DOHH2 (cell line): ENCODE measurements around the gene LDLR.

Experiments
- H3F3A ChIP-seq: fragments of 200-600 bp; sonication (generic), shearing (Covaris generic); 2 replicates; pipeline ENCODE4 v1.6.0; 2016; ENCODE audit warnings: antibody characterized with exemption, mild to moderate bottlenecking; ENCODE audit not compliant: control insufficient read depth, insufficient read depth
- H3K27ac ChIP-seq: fragments of 200-600 bp; sonication (generic); 2 replicates; pipeline ENCODE4 v1.5.1; 2014; ENCODE audit warnings: low read depth, mild to moderate bottlenecking, low read length, moderate library complexity
- H3K27me3 ChIP-seq: fragments of 200-600 bp; sonication (generic); 2 replicates; pipeline ENCODE4 v1.6.1; 2014; ENCODE audit warnings: mild to moderate bottlenecking, low read length, mixed read lengths; ENCODE audit not compliant: control insufficient read depth
- H3K36me3 ChIP-seq: fragments of 200-600 bp; sonication (generic); 2 replicates; pipeline ENCODE4 v1.6.1; 2014; ENCODE audit warnings: mild to moderate bottlenecking, low read length, moderate library complexity, mixed read lengths; ENCODE audit not compliant: control insufficient read depth
- H3K4me1 ChIP-seq: fragments of 200-600 bp; sonication (generic); 2 replicates; pipeline ENCODE4 v1.6.1; 2014; ENCODE audit warnings: mild to moderate bottlenecking, low read length, mixed read lengths; ENCODE audit not compliant: control insufficient read depth
- H3K4me2 ChIP-seq: fragments of 200-600 bp; sonication (generic); 2 replicates; pipeline ENCODE4 v1.6.0; 2014; ENCODE audit warnings: mild to moderate bottlenecking, low read length, moderate library complexity
- H3K4me3 ChIP-seq: fragments of 200-600 bp; sonication (generic); 2 replicates; pipeline ENCODE4 v1.5.1; 2014; ENCODE audit warnings: mild to moderate bottlenecking, low read length, mixed read lengths
- H3K79me2 ChIP-seq: fragments of 200-600 bp; sonication (generic); 2 replicates; pipeline ENCODE4 v1.6.1; 2014; ENCODE audit warnings: mild to moderate bottlenecking, low read length, mixed read lengths; ENCODE audit not compliant: control insufficient read depth
- H3K9me2 ChIP-seq: fragments of 200-600 bp; sonication (generic); replicated peaks from 2 replicates; pipeline ENCODE4 v1.6.1; 2014; ENCODE audit warnings: mild to moderate bottlenecking, low read length, mixed read lengths; ENCODE audit not compliant: control insufficient read depth
- H3K9me3 ChIP-seq: fragments of 200-600 bp; sonication (generic); 2 replicates; pipeline ENCODE4 v1.6.1; 2014; ENCODE audit warnings: antibody characterized with exemption, low read length, mixed read lengths; ENCODE audit not compliant: control insufficient read depth, insufficient read depth
- H4K20me1 ChIP-seq: fragments of 200-600 bp; sonication (generic); 2 replicates; pipeline ENCODE4 v1.6.0; 2014; ENCODE audit warnings: low read depth, mild to moderate bottlenecking, antibody characterized with exemption, low read length, moderate library complexity; ENCODE audit not compliant: control insufficient read depth, insufficient read depth
- CTCF ChIP-seq: fragments of 200-600 bp; sonication (generic); IDR thresholded peaks from one replicate; pipeline ENCODE4 v1.5.1; 2014; ENCODE audit warnings: antibody characterized with exemption, mild to moderate bottlenecking, low read depth, low read length; ENCODE audit not compliant: poor library complexity, severe bottlenecking
- EZH2phosphoT487 ChIP-seq: fragments of 200-600 bp; sonication (generic); IDR thresholded peaks from 2 replicates; pipeline ENCODE4 v1.6.1; 2017; ENCODE audit warnings: borderline replicate concordance, mild to moderate bottlenecking, antibody characterized with exemption, low read length, moderate library complexity, mixed read lengths

Gene LDLR

GRCh38 chr19:11164879-11165406 is 75.7 kb downstream of the LDLR start:
- H3K9me3 ChIP-seq: no peaks in the 10 kb centered on the region
- no peaks in the 10 kb centered on the region for H3K79me2 ChIP-seq
- no peaks in the 10 kb centered on the region for H4K20me1 ChIP-seq
- H3K27ac ChIP-seq: no peak overlapping the region
- H3K27me3 ChIP-seq: no peaks in the 10 kb centered on the region
- peaks cover 42% of the 10 kb centered on the region for H3K36me3 ChIP-seq
- H3K4me1 ChIP-seq: no peaks in the 10 kb centered on the region
- no peaks in the 10 kb centered on the region for H3K9me2 ChIP-seq
- H3K4me3 ChIP-seq: no peak overlapping the region
- TF ChIP-seq EZH2phosphoT487 (no peak), CTCF (no peak)
- H3K4me2 ChIP-seq: no peak overlapping the region
- H3F3A ChIP-seq: peaks cover 3% of the 10 kb centered on the region

- H3K4me1 ChIP-seq: no peaks in the 10 kb centered on the region
- H3K4me2 ChIP-seq: no peak overlapping the region
- no peaks in the 10 kb centered on the region for H3K9me3 ChIP-seq
- H3K79me2 ChIP-seq: no peaks in the 10 kb centered on the region
- no peak overlapping the region for H3K27ac ChIP-seq
- TF ChIP-seq CTCF (no peak), EZH2phosphoT487 (no peak)
- no peak overlapping the region for H3K4me3 ChIP-seq
- H3K9me2 ChIP-seq: no peaks in the 10 kb centered on the region
- H4K20me1 ChIP-seq: no peaks in the 10 kb centered on the region
- no peaks in the 10 kb centered on the region; the same call in 1 of the 2 replicates for H3F3A ChIP-seq
- peaks cover 49% of the 10 kb centered on the region for H3K36me3 ChIP-seq
- no peaks in the 10 kb centered on the region for H3K27me3 ChIP-seq
These were observed 76.3 kb downstream of the LDLR start for GRCh38 chr19:11165486-11166030.

GRCh38 chr19:11166281-11167142 is 77.2 kb downstream of the LDLR start:
- Histone ChIP-seq H4K20me1 (no peaks in the 10 kb centered on the region), H3K27me3 (no peaks in the 10 kb centered on the region), H3K36me3 (peaks cover 49% of the 10 kb centered on the region), H3F3A (no peaks in the 10 kb centered on the region; the same call in 1 of the 2 replicates), H3K9me2 (no peaks in the 10 kb centered on the region), H3K9me3 (no peaks in the 10 kb centered on the region), H3K27ac (no peak overlapping the region), H3K79me2 (no peaks in the 10 kb centered on the region), H3K4me1 (no peaks in the 10 kb centered on the region), H3K4me2 (no peak overlapping the region), H3K4me3 (no peak overlapping the region)
- TF ChIP-seq CTCF: no peak
- TF ChIP-seq EZH2phosphoT487: no peak
